ENCODE results near the gene SIDT2. TPM values are rescaled to one million over a fixed set of nuclear protein-coding genes. Genes with fewer than 3 reads are reported as not detected.

Gene SIDT2
- total and polyA plus RNA-seq, 2 of the 8 experiments (the other 6 are each of a cell fraction or from before 2014, with no cell fraction given) = 18.5 to 21.1 TPM

GRCh38 chr11:117191680-117192400 lies 13.3 kb downstream of the SIDT2 start:
- CTCF ChIA-PET (ENCODE audit: partially characterized antibody) = interaction anchor here (1.4 to 18.7 kb wide), 3 partner anchors 9 to 30 kb away, joined by 5 to 449 read pairs (median 249); partner anchors contain the start of genes PCSK7, RNF214 and SIDT2
- no peaks in the 10 kb centered on the region for H3K9me3 ChIP-seq (ENCODE audit: insufficient read depth in 2 of 2, low read depth in 1 of 2, low read length in 1 of 2)
- no peaks in the 10 kb centered on the region for H3K23me2 ChIP-seq (ENCODE audit: low read depth, low read length)
- H3K4me1 ChIP-seq (replicated peaks in 1 of 4; ENCODE audit: control insufficient read depth in 3 of 4, insufficient read depth in 4 of 4, low read length in 3 of 4) = no peaks in the 10 kb centered on the region
- H3K56ac ChIP-seq (replicated peaks; ENCODE audit: insufficient read length, low read depth, low read length) = no peak overlapping the region
- no peak overlapping the region for H2BK120ac ChIP-seq (replicated peaks; ENCODE audit: low read depth, low read length)
- no peak overlapping the region for H3K9ac ChIP-seq (replicated peaks in 1 of 4; ENCODE audit: extremely low read depth in 1 of 4, low read depth in 3 of 4, low read length in 3 of 4)
- H3K27me3 ChIP-seq (replicated peaks in 1 of 4; ENCODE audit: control insufficient read depth in 3 of 4, extremely low read depth in 1 of 4, insufficient read depth in 3 of 4, low read length in 3 of 4) = no peaks in the 10 kb centered on the region
- no peaks in the 10 kb centered on the region for H3K79me1 ChIP-seq (ENCODE audit: low read depth, low read length)
- TF ChIP-seq SIN3A (conservative IDR thresholded peaks at IDR 0.05 in 1 of 2, IDR thresholded peaks at IDR 0.05 in 1 of 2; ENCODE audit: low read depth in 1 of 2, low read length in 2 of 2) (no peak), TCF12 (IDR thresholded peaks at IDR 0.05; ENCODE audit: low read depth, low read length) (no peak), POLR2AphosphoS5 (IDR thresholded peaks at IDR 0.05; ENCODE audit: low read depth, low read length) (no peak), TAF7 (optimal IDR thresholded peaks at IDR 0.05; ENCODE audit: borderline replicate concordance, low read depth, low read length) (no peak), PHF8 (conservative IDR thresholded peaks at IDR 0.05; ENCODE audit: low read depth, low read length) (no peak), SP2 (IDR thresholded peaks at IDR 0.05; ENCODE audit: low read length) (no peak)
- H2BK15ac ChIP-seq (ENCODE audit: low read length) = no peak overlapping the region
- no peak overlapping the region for H3K14ac ChIP-seq (ENCODE audit: insufficient read length)
- DNase-seq (ENCODE audit: low read depth in 1 of 2, low spot score in 2 of 2) (no peak), FAIRE-seq (no peak)
- H4K5ac ChIP-seq (ENCODE audit: insufficient read length, low read depth, low read length) = no peak overlapping the region
- peaks cover 0 to 11% (median 1%) of the 10 kb centered on the region in 4 experiments; a peak in 3 of 8 replicates for H3K36me3 ChIP-seq (ENCODE audit: control insufficient read depth in 2 of 4, insufficient read depth in 4 of 4, low read length in 3 of 4)
- H2BK20ac ChIP-seq (ENCODE audit: low read length) = no peak overlapping the region
- POLR2A ChIA-PET (ENCODE audit: partially characterized antibody) = interaction anchor here (1.5 to 3.0 kb wide), 2 partner anchors 10 to 12 kb away, joined by 4 to 14 read pairs; no protein-coding TSS in a partner anchor
- no peak overlapping the region for H4K8ac ChIP-seq (ENCODE audit: extremely low read depth, insufficient read depth, low read length)
- no peak overlapping the region for H2AFZ ChIP-seq (ENCODE audit: low read length)
- no peak overlapping the region for H2BK12ac ChIP-seq (ENCODE audit: low read depth, low read length)
- H3K27ac ChIP-seq (ENCODE audit: low read depth, low read length) = no peak overlapping the region
- no peak overlapping the region for H3K4me3 ChIP-seq (ENCODE audit: extremely low read depth in 1 of 4, insufficient read depth in 2 of 4, low read depth in 3 of 4, low read length in 4 of 4)
- no peak overlapping the region for H3K23ac ChIP-seq (ENCODE audit: insufficient read length)
- peak overlapping the region; percentile 39; the same call in 1 of the 2 replicates for H2BK5ac ChIP-seq (ENCODE audit: low read depth, low read length)
- no peak overlapping the region for H3K4me2 ChIP-seq (ENCODE audit: insufficient read depth in 1 of 2, low read depth in 2 of 2, low read length in 2 of 2)
- 94% methylated on average over 22 of the region's 26 CpGs; no CpG with 5 or more reads in 1 of the 2 experiments for WGBS, 2 experiments (ENCODE audit: extremely low coverage in 1 of 2, insufficient coverage in 1 of 2, insufficient read length in 1 of 2, insufficient replicate concordance in 2 of 2, low coverage in 1 of 2, low lambda C conversion rate in 2 of 2, missing lambda C conversion rate in 1 of 2)
- H2AK5ac ChIP-seq (ENCODE audit: low read depth, low read length) = no peak overlapping the region
- H3K18ac ChIP-seq (ENCODE audit: extremely low read depth, low read length) = no peak overlapping the region
- peaks cover 2% of the 10 kb centered on the region in 2 experiments for H4K20me1 ChIP-seq (replicated peaks in 1 of 2; ENCODE audit: control insufficient read depth in 1 of 2, insufficient read depth in 2 of 2, low read length in 2 of 2)
- H3K4ac ChIP-seq (replicated peaks; ENCODE audit: insufficient read length, low read depth, low read length) = no peak overlapping the region
- no peaks in the 10 kb centered on the region for H3K79me2 ChIP-seq (ENCODE audit: control insufficient read depth in 1 of 2, insufficient read depth in 2 of 2, low read length in 2 of 2)
- H4K91ac ChIP-seq (replicated peaks; ENCODE audit: insufficient read length, low read length) = no peak overlapping the region

Data from H1 (cell line).